PC-9 (cell line): Measurements from ENCODE around the gene CDC123. TPM values are rescaled to one million over a fixed set of nuclear protein-coding genes. Genes with fewer than 3 reads are reported as not detected.
"Not testable (repeated sequence)": the region's sequence is repeated elsewhere in the genome, so short reads cannot be mapped to it uniquely, and the experiment has no call there.

Experiments
- BruUV-seq: library from RNA; stranded (reverse); fragments of 400-500 nt; replicated peaks from 2 replicates; lab custom pipeline; 2021; lab: Mats Ljungman, UMichigan
- CTCF ChIA-PET: fragments of 300-600 bp; sonication (Branson Sonifier 250); formaldehyde crosslinking; loops from one replicate; lab custom pipeline; 2022; ENCODE audit warnings: antibody characterized with exemption; lab: Charles Lee
- POLR2A ChIA-PET: fragments of 300-600 bp; sonication (Branson Sonifier 250); formaldehyde crosslinking; loops from one replicate; lab custom pipeline; 2022; ENCODE audit warnings: antibody characterized with exemption; ENCODE audit not compliant: unreplicated experiment; lab: Charles Lee
- DNase-seq, 2 experiments: peaks; one replicate each; pipeline versions ENCODE4 v3.0.0 to v3.0.0-alpha.2; 2015 to 2022; ENCODE audit warnings: mixed read lengths in 1 of 2
- H2AFZ ChIP-seq: fragments of 200-600 bp; sonication (generic); 2 replicates; pipeline ENCODE4 v1.8.1; 2017; ENCODE audit warnings: antibody characterized with exemption
- H3F3A ChIP-seq: fragments of 200-600 bp; sonication (generic); 2 replicates; pipeline ENCODE4 v1.8.1; 2017; ENCODE audit warnings: antibody characterized with exemption, mild to moderate bottlenecking, low read depth; ENCODE audit not compliant: insufficient read depth
- H3K27ac ChIP-seq: fragments of 200-600 bp; sonication (generic); 2 replicates; pipeline ENCODE4 v1.6.1; 2016; ENCODE audit warnings: mixed run types
- H3K27me3 ChIP-seq: fragments of 200-600 bp; sonication (generic); 2 replicates; pipeline ENCODE4 v1.6.1; 2016; ENCODE audit warnings: low read depth, mixed run types; ENCODE audit not compliant: insufficient read depth
- H3K36me3 ChIP-seq: fragments of 200-600 bp; sonication (generic); 2 replicates; pipeline ENCODE4 v1.6.1; 2016; ENCODE audit warnings: low read depth, mixed run types
- H3K4me1 ChIP-seq: fragments of 200-600 bp; sonication (generic); replicated peaks from 2 replicates; pipeline ENCODE4 v1.6.1; 2016; ENCODE audit warnings: mixed run types; ENCODE audit not compliant: insufficient read depth
- H3K4me2 ChIP-seq: fragments of 200-600 bp; sonication (generic); 2 replicates; pipeline ENCODE4 v1.6.1; 2017; ENCODE audit warnings: mixed run types
- H3K4me3 ChIP-seq: fragments of 200-600 bp; sonication (generic); 2 replicates; pipeline ENCODE4 v1.6.1; 2016; ENCODE audit warnings: mixed run types
- H3K79me2 ChIP-seq: fragments of 200-600 bp; sonication (generic); 2 replicates; pipeline ENCODE4 v1.6.1; 2017; ENCODE audit warnings: low read depth, mixed run types
- H3K9me2 ChIP-seq: fragments of 200-600 bp; sonication (generic); 2 replicates; pipeline ENCODE4 v1.8.1; 2017; ENCODE audit warnings: mild to moderate bottlenecking; ENCODE audit not compliant: insufficient read depth
- H3K9me3 ChIP-seq: fragments of 200-600 bp; sonication (generic); 2 replicates; pipeline ENCODE4 v1.8.1; 2016; ENCODE audit warnings: low read depth; ENCODE audit not compliant: insufficient read depth
- H4K20me1 ChIP-seq: fragments of 200-600 bp; sonication (generic); 2 replicates; pipeline ENCODE4 v1.8.1; 2017; ENCODE audit not compliant: insufficient read depth
- EZH2 ChIP-seq: fragments of 200-600 bp; sonication (generic); IDR thresholded peaks from 2 replicates; pipeline ENCODE4 v1.8.0; 2017; ENCODE audit warnings: antibody characterized with exemption, low read depth
- intact Hi-C: fragments of 100-400 bp; cut with micrococcal nuclease; formaldehyde crosslinking; loops from one replicate; pipeline ENCODE4 v1.10.0; 2022; ENCODE audit not compliant: unreplicated experiment
- total RNA-seq: library from RNA; stranded (reverse); gene quantifications from 2 replicates; pipeline ENCODE4 v1.2.3, GENCODE V29; 2021
- TF ChIP-seq, protein P1 (sequence below): fragments of 200-600 bp; sonication (generic); conservative IDR thresholded peaks from 2 replicates; pipeline ENCODE4 v1.6.1; 2017; ENCODE audit warnings: mixed run types, antibody characterized with exemption, mild to moderate bottlenecking, moderate library complexity

The CDC123 gene
- total RNA-seq, 1 experiment from 2014 or later: 86.0 TPM

DNA sequence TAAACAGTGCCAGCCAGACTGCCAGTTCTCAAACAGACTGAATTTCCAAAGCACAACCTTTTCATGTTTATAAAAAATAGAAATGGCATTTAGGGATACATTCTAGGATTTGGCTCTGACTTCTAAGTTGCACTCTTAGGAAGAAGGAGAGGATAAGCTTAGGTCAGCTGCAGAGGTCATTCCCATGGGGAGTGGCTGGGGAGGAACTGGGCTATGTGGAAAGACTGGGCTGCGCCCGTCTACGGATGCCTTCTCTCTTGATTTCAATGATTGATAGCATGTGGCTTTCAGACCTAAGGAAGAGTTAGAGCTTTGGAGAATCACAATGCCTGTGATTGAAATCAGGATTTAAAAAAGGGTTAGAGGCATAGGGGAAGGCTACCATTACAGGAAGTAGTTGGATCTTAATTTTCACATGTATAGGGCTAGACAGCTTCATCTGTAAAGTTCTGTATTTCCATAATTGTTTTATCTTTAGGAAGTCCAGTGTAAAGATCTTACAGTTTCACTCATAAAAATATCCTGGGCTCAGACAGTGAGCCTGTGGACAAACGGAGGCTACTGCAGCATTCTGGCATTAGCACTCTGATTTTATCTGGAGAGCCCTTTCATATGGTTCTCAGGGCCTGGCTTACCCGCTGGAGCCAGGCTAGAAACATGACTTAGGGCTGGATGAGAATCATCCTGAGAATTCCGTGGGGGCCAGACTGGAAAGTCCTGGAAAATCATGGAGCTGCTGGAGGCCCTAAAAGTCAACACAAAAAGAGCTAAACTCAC is 29.8 kb upstream of the CDC123 start:
- ChIA-PET CTCF (no interaction called here), POLR2A (no interaction called here)
- no peaks in the 10 kb centered on the region for H3F3A ChIP-seq
- intact Hi-C loops: no loop called here
- H4K20me1 ChIP-seq: no peaks in the 10 kb centered on the region
- no peak overlapping the region for H3K4me2 ChIP-seq
- H2AFZ ChIP-seq: no peak overlapping the region
- BruUV-seq: no TSS peak
- DNase-seq: no peak
- H3K4me3 ChIP-seq: no peak overlapping the region
- H3K36me3 ChIP-seq: no peaks in the 10 kb centered on the region
- H3K27ac ChIP-seq: no peak overlapping the region
- no peaks in the 10 kb centered on the region for H3K27me3 ChIP-seq
- no peak for TF ChIP-seq EZH2
- TF ChIP-seq, protein P1, sequence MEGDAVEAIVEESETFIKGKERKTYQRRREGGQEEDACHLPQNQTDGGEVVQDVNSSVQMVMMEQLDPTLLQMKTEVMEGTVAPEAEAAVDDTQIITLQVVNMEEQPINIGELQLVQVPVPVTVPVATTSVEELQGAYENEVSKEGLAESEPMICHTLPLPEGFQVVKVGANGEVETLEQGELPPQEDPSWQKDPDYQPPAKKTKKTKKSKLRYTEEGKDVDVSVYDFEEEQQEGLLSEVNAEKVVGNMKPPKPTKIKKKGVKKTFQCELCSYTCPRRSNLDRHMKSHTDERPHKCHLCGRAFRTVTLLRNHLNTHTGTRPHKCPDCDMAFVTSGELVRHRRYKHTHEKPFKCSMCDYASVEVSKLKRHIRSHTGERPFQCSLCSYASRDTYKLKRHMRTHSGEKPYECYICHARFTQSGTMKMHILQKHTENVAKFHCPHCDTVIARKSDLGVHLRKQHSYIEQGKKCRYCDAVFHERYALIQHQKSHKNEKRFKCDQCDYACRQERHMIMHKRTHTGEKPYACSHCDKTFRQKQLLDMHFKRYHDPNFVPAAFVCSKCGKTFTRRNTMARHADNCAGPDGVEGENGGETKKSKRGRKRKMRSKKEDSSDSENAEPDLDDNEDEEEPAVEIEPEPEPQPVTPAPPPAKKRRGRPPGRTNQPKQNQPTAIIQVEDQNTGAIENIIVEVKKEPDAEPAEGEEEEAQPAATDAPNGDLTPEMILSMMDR: no peak
- no peaks in the 10 kb centered on the region for H3K9me2 ChIP-seq
- no peaks in the 10 kb centered on the region for H3K9me3 ChIP-seq
- H3K4me1 ChIP-seq: no peaks in the 10 kb centered on the region
- no peaks in the 10 kb centered on the region for H3K79me2 ChIP-seq

- intact Hi-C loops, H3K79me2 ChIP-seq, H3K27me3 ChIP-seq, DNase-seq, H2AFZ ChIP-seq, H4K20me1 ChIP-seq, H3K9me2 ChIP-seq, CTCF ChIA-PET, BruUV-seq, H3K4me3 ChIP-seq, POLR2A ChIA-PET, H3K4me1 ChIP-seq, H3K9me3 ChIP-seq, H3F3A ChIP-seq, H3K4me2 ChIP-seq, H3K36me3 ChIP-seq, H3K27ac ChIP-seq: not testable (repeated sequence)
Observed at GRCh38 chr10:12171512-12171911, 24.5 kb upstream of the CDC123 start.

DNA sequence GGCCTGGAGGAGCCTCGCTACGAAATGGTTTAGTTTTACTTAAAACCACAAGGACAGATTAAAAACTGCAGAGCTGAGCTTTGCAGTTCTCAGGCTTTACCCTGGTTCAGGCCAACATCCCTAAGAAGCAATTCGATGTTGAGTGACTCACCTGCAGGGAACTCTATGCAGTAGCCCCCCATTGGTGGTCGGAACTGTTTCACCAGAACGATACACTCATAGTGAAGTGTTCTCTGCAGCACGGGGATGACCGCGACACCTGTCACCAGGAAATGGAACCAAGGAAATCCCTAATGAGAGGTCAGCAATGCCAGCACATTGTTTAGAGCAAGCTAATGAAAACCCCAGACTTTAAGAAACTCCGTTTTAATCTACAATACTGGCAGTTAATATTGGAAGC is 18.3 kb upstream of the CDC123 start:
- Histone ChIP-seq H3K9me2 (no peaks in the 10 kb centered on the region), H3K4me2 (no peak overlapping the region), H3K27me3 (no peaks in the 10 kb centered on the region), H3K27ac (no peak overlapping the region), H2AFZ (no peak overlapping the region), H3K9me3 (no peaks in the 10 kb centered on the region), H3K79me2 (no peaks in the 10 kb centered on the region), H3F3A (no peaks in the 10 kb centered on the region), H3K4me1 (no peaks in the 10 kb centered on the region), H3K36me3 (no peaks in the 10 kb centered on the region), H4K20me1 (no peaks in the 10 kb centered on the region), H3K4me3 (no peak overlapping the region)
- intact Hi-C loops: no loop called here
- TF ChIP-seq, protein P1: no peak
- no peak for TF ChIP-seq EZH2
- DNase-seq: no peak
- no TSS peak for BruUV-seq
- POLR2A ChIA-PET: no interaction called here
- CTCF ChIA-PET: no interaction called here
